ENCODE results near the gene MINDY4.

MINDY4 gene

GRCh38 chr7:30837581-30837980, 66.4 kb downstream of the MINDY4 start (continued):
- TF ChIP-seq, protein P1, sequence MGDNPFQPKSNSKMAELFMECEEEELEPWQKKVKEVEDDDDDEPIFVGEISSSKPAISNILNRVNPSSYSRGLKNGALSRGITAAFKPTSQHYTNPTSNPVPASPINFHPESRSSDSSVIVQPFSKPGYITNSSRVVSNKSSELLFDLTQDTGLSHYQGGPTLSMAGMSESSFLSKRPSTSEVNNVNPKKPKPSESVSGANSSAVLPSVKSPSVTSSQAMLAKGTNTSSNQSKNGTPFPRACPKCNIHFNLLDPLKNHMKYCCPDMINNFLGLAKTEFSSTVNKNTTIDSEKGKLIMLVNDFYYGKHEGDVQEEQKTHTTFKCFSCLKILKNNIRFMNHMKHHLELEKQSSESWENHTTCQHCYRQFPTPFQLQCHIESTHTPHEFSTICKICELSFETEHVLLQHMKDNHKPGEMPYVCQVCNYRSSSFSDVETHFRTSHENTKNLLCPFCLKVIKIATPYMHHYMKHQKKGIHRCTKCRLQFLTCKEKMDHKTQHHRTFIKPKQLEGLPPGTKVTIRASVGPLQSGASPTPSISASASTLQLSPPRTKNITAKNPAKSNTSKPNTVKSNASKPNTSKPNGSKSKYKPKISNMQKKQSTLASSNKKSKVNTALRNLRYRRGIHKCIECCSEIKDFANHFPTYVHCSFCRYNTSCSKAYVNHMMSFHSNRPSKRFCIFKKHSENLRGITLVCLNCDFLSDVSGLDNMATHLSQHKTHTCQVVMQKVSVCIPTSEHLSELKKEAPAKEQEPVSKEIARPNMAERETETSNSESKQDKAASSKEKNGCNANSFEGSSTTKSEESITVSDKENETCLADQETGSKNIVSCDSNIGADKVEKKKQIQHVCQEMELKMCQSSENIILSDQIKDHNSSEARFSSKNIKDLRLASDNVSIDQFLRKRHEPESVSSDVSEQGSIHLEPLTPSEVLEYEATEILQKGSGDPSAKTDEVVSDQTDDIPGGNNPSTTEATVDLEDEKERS (tag by site-specific recombination; IDR thresholded peaks at IDR 0.05), result no peak
- no peak for TF ChIP-seq ZNF664 (tag by site-specific recombination; IDR thresholded peaks at IDR 0.05)
- TF ChIP-seq SP7 (tag by site-specific recombination; IDR thresholded peaks at IDR 0.05), result no peak
- TF ChIP-seq, protein P2, sequence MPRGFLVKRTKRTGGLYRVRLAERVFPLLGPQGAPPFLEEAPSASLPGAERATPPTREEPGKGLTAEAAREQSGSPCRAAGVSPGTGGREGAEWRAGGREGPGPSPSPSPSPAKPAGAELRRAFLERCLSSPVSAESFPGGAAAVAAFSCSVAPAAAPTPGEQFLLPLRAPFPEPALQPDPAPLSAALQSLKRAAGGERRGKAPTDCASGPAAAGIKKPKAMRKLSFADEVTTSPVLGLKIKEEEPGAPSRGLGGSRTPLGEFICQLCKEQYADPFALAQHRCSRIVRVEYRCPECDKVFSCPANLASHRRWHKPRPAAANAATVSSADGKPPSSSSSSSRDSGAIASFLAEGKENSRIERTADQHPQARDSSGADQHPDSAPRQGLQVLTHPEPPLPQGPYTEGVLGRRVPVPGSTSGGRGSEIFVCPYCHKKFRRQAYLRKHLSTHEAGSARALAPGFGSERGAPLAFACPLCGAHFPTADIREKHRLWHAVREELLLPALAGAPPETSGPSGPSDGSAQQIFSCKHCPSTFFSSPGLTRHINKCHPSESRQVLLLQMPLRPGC (tag by site-specific recombination; IDR thresholded peaks at IDR 0.05), result no peak
- no peak for TF ChIP-seq ZNF311 (tag by site-specific recombination; IDR thresholded peaks at IDR 0.05; ENCODE audit: borderline replicate concordance)

GRCh38 chr7:30838008-30838407, 66.8 kb downstream of the MINDY4 start:
- no peak overlapping the region for H3K27ac ChIP-seq (ENCODE audit: extremely low read depth, low read depth, low read length)
- H3K9me3 ChIP-seq (ENCODE audit: control insufficient read depth, insufficient read depth, low read depth, low read length), result no peaks in the 10 kb centered on the region
- H3K4me1 ChIP-seq (ENCODE audit: control insufficient read depth, insufficient read depth, low read length), result no peaks in the 10 kb centered on the region
- ChIA-PET CTCF (no interaction called here), POLR2A (no interaction called here)
- TF ChIP-seq TSHZ1 (tag by site-specific recombination; IDR thresholded peaks at IDR 0.05; ENCODE audit: borderline replicate concordance) (no peak), ZNF585B (tag by site-specific recombination; IDR thresholded peaks at IDR 0.05) (no peak), ZNF239 (tag by site-specific recombination; IDR thresholded peaks at IDR 0.05) (no peak)
- TF ChIP-seq, protein P3, sequence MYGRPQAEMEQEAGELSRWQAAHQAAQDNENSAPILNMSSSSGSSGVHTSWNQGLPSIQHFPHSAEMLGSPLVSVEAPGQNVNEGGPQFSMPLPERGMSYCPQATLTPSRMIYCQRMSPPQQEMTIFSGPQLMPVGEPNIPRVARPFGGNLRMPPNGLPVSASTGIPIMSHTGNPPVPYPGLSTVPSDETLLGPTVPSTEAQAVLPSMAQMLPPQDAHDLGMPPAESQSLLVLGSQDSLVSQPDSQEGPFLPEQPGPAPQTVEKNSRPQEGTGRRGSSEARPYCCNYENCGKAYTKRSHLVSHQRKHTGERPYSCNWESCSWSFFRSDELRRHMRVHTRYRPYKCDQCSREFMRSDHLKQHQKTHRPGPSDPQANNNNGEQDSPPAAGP (tag by site-specific recombination; IDR thresholded peaks at IDR 0.05), result no peak
- H3K4me3 ChIP-seq (ENCODE audit: low read depth, low read length), result no peak overlapping the region
- no peaks in the 10 kb centered on the region for H3K36me3 ChIP-seq (ENCODE audit: control insufficient read depth in 2 of 2, insufficient read depth in 1 of 2, low read length in 2 of 2)

- Histone ChIP-seq H3K36me3 (ENCODE audit: control insufficient read depth in 2 of 2, insufficient read depth in 1 of 2, low read length in 2 of 2) (no peaks in the 10 kb centered on the region), H3K27ac (ENCODE audit: extremely low read depth, low read depth, low read length) (no peak overlapping the region), H3K9me3 (ENCODE audit: control insufficient read depth, insufficient read depth, low read depth, low read length) (no peaks in the 10 kb centered on the region), H3K4me1 (ENCODE audit: control insufficient read depth, insufficient read depth, low read length) (no peaks in the 10 kb centered on the region), H3K4me3 (ENCODE audit: low read depth, low read length) (no peak overlapping the region)
- ChIA-PET CTCF (interaction anchor here (0.7 to 1.8 kb wide), 3 partner anchors 26 to 282 kb away, joined by 3 to 4 read pairs (median 3); no protein-coding TSS in a partner anchor), POLR2A (no interaction called here)
- TF ChIP-seq GLI2 (tag by site-specific recombination; IDR thresholded peaks at IDR 0.05; ENCODE audit: borderline replicate concordance, low read depth), result no peak
Measured at GRCh38 chr7:30840141-30841024, 69.2 kb downstream of the MINDY4 start.
